Endometrium (tissue), 2 donors: ENCODE data around the gene ANKRD34B.

Source experiments
- FAIRE-seq: peaks from 2 replicates; lab custom pipeline; 2012; peaks lifted over from hg19 to GRCh38; lab: Jason Lieb, UNC
- donor health status: control.
- donor health status: control.

Gene ANKRD34B

DNA sequence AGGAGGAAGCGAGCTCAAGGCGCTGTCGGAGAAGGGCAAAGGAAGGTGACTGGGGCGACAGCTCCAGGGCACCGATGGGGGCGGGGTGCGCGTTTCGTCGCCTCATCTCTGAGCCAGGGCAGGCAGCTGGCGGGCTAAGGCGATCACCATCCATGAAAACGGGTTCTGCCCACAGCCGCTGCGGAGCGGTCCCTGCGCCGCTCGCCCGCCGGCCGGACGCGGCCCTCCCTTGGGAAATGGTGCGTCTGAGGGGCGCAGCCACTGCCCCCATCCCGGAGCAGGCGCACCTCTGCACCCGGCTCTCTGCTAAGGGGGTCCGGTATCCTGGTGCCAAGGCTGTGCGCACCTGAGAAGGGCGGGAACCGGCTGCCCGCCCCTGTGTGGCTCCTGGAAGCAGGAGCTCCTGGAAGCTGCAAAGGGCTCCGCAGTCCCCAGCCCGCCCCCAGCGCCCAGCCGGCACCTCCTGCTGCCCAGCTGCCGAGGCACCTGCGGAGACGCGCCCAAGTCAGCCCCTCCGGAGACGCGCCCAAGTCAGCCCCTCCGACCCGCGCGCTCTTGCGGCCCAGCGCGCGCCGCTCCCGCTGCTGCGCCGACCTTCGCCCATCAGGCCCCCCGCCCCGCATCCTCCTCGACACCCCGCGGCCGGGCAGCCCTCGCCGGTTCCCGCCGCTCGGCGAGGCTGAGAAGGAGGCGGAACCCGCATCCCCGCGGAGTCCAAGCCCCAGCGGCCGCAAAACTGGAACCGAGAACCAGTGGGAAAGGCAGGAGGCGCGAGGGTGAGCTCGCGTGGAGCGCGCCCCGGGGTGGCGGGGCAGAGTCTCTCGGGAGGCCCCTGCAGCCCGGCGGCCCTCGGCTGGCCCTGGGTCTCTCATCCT lies 757 bp downstream of the ANKRD34B start:
- FAIRE-seq = no peak

GRCh38 chr5:80568251-80568650 lies 1.8 kb downstream of the ANKRD34B start:
- FAIRE-seq = no peak

DNA sequence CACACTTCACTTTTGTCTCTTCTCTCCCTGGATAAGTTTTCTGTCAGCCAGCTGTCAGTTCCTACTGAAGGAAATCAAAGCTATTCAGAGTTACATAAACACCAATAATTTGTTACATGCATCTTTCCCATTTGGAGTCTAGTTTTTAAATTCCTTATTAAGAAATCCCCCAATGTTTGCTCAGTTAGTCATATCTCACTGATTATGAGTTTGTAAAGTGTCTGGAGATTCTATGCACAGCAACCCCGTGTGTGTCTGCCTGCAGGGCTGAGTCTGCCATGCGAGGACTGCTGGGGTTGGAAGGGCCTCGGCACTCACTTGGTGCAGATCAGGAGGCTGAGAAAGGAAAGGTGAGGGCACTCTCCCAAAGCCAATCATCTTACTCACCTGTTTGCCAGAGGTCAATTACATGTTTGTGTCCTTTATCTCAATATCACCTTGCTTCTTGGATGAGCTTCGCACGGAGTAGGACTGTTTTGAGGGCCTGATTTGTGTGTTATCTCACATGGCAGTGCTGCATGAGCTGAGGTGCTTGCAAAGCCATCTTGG lies 3.3 kb downstream of the ANKRD34B start:
- no peak for FAIRE-seq

GRCh38 chr5:80565330-80565729 lies 4.8 kb downstream of the ANKRD34B start:
- FAIRE-seq = no peak

DNA sequence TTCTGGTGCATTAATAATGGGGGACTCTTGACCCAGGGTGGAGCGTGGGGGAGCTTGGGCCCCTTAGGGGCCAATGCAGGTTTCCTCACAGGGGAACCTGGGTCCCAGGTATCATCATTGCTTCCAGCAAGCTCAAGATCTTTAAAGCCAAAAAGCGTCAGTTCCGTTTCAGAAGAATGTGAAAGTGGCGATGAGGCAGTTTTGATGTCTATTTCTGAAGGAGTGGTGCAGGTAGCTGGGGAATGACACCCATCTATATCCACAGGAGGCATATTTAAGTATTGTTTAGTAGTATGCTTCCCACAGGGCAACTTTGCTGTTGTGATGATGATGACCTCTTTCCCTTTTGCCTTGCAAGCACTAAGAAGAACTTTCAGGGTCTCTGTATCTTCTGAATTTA lies 10.8 kb downstream of the ANKRD34B start:
- no peak for FAIRE-seq

DNA sequence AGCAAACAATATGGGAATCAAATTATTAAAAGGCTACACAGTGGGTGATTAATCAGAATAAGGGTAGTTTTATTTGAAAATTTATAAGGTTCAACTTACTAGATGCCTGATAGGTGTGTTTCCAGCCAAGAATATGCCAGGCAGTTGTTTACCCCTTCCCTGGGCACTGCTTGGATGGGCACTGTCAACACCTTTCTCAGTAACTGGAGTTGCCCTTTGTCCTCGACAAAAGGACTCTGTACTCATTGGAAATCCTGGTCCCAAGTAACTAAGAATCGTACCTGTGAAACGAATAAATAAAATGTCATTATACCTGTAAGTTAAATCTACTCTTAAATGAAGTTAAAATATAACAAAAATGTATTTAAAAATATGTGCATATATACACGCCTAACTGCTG lies 15.0 kb downstream of the ANKRD34B start:
- FAIRE-seq = no peak

DNA sequence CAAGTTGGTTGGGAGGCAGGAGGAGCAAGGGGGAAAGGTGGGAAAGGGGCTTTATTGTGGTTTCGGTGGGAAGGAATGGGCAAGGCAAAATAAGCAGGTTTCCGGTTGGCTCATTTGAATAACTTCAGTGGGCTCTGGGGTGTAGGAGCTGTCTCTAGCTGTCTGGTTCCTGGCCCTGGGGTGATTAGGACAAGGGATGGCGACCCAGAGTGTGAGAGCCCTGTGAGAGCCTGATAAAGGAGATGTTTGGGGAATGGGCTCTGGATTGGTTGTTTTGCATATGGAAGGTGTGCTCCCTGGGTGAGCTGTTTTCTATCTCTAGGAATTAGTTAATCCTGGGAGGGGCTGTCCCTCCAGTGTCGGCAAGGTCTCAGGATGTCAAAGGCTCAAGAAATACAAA lies 15.4 kb downstream of the ANKRD34B start:
- no peak for FAIRE-seq

GRCh38 chr5:80541392-80541791 lies 28.7 kb downstream of the ANKRD34B start:
- FAIRE-seq = no peak

DNA sequence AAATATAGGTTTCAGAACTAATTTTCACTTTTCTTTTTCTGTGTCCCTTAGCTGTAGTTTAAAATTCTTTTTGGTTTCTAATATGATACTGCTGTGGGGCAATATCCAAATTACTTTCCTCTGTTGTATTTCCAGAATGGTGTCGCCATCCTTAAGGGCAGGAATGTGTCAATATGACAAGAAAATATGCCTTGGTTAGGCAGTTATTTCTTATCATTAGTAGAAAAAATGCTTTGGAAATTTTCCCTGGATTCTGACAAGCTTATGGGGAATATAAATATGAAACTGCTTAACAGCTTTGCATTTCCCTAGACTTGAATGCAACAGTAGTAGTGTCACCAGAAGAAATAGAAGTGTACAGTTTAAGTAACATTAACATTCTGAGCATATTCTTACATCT lies 29.4 kb downstream of the ANKRD34B start:
- FAIRE-seq = no peak

- no peak for FAIRE-seq
Observed at GRCh38 chr5:80516826-80517225, 53.3 kb downstream of the ANKRD34B start.

DNA sequence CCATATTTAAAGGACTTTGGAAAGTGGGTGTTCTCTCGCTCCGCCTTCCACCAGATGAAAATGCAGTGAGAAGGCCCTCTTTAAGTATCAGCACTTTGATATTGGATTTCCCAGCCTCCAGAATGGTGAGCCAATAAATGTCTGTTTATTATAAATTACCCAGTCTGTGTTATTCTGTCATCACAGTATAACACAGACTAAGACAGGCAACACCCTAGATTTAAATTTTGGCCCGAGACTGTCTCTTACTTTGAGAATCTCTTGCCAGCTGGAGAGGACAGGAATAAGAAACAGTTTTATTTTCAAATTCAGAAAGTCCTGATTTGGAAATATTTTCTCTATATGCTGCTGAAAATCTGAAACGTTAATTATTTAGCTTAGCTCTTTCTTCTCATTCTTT lies 60.7 kb downstream of the ANKRD34B start:
- no peak for FAIRE-seq

DNA sequence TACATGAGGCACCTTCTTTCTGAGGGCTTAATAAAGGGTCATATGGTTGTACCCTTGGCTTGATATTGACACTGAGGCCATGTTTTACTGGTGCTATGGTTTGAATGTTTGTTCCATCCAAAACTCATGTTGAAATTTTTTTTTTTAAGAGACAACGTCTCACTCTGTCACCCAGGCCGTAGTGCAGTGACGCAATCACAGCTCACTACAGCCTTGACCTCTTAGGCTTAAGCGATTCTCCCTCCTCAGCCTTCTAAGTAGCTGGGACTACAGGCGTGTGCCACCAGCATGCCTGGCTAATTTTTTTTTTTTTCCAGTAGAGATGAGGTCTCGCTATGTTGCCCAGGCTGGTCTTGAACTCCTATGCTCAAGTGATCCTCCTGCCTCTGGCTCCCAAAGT lies 61.2 kb downstream of the ANKRD34B start:
- FAIRE-seq = no peak

- FAIRE-seq = no peak
Observed at GRCh38 chr5:80507663-80508062, 62.4 kb downstream of the ANKRD34B start.
